ENCODE data around the gene RAD52. TPM values are rescaled to one million over a fixed set of nuclear protein-coding genes. Genes with fewer than 3 reads are reported as not detected.

Gene RAD52
- total RNA-seq, 1 experiment from 2014 or later: 22.2 TPM

DNA sequence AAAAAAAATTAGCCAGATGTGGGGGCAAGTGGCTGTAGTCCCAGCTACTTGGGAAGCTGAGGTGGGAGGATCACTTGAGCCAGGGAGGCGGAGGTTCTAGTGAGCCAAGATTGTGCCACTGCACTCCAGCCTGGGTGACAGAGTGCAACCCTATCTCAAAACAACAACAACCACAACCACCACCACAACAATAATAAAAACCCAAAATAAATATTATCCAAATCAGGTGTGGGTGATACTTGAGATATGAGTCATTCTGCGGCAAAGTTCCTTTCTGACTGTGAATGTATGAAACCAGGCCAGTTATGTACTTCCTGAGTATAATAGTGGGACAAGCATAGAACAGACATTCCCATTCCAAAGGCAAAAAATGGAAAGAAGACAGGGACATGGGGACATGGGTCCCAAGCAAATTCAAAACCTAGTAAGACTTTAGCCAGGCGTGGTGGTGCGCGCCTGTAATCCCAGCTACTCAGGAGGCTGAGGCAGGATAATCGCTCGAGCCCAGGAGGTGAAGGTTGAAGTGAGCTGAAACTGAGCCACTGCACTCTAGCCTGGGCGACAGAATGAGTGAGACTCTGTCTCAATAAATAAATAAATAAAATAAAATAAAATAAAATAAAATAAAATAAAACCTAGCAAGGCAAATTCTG, 31.8 kb upstream of the RAD52 start:
- Mint-ChIP-seq H3K9me3 (ENCODE audit: low read depth, unreplicated experiment) (no peaks in the 10 kb centered on the region), H3K27ac (ENCODE audit: unreplicated experiment) (no peak overlapping the region), H3K4me1 (ENCODE audit: low read depth, unreplicated experiment) (no peaks in the 10 kb centered on the region), H3K36me3 (ENCODE audit: insufficient read depth, unreplicated experiment) (peaks cover 5% of the 10 kb centered on the region), H3K4me3 (ENCODE audit: low read depth, unreplicated experiment) (no peak overlapping the region), H3K27me3 (ENCODE audit: unreplicated experiment) (no peaks in the 10 kb centered on the region)
- DNase-seq: no peak
- CTCF ChIA-PET: no interaction called here
- intact Hi-C loops (cut with micrococcal nuclease; ENCODE audit: unreplicated experiment): no loop called here
- TF ChIP-seq, protein P1, sequence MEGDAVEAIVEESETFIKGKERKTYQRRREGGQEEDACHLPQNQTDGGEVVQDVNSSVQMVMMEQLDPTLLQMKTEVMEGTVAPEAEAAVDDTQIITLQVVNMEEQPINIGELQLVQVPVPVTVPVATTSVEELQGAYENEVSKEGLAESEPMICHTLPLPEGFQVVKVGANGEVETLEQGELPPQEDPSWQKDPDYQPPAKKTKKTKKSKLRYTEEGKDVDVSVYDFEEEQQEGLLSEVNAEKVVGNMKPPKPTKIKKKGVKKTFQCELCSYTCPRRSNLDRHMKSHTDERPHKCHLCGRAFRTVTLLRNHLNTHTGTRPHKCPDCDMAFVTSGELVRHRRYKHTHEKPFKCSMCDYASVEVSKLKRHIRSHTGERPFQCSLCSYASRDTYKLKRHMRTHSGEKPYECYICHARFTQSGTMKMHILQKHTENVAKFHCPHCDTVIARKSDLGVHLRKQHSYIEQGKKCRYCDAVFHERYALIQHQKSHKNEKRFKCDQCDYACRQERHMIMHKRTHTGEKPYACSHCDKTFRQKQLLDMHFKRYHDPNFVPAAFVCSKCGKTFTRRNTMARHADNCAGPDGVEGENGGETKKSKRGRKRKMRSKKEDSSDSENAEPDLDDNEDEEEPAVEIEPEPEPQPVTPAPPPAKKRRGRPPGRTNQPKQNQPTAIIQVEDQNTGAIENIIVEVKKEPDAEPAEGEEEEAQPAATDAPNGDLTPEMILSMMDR (IDR thresholded peaks at IDR 0.05; ENCODE audit: unreplicated experiment): no peak
- BruUV-seq (replicated peaks): no TSS peak

DNA sequence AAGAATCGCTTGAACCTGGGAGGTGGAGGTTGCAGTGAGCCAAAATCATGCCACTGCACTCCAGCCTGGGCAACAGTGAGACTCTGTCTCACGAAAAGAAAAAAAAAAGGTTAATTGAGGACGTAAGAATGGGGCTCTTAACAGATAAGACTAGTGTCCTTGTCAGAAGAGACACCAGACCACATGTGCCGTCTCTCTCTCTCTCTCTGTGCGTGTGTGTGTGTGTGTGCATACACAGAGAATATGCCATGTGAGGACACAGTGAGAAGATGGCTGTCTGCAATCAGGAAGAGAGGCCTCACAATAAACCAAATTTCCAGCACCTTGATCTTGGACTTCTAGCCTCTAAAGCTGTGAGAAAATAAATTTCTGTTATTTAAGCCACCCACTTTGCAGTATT, 29.9 kb upstream of the RAD52 start:
- CTCF ChIA-PET: no interaction called here
- H3K36me3 Mint-ChIP-seq (ENCODE audit: insufficient read depth, unreplicated experiment): peaks cover 4% of the 10 kb centered on the region

DNA sequence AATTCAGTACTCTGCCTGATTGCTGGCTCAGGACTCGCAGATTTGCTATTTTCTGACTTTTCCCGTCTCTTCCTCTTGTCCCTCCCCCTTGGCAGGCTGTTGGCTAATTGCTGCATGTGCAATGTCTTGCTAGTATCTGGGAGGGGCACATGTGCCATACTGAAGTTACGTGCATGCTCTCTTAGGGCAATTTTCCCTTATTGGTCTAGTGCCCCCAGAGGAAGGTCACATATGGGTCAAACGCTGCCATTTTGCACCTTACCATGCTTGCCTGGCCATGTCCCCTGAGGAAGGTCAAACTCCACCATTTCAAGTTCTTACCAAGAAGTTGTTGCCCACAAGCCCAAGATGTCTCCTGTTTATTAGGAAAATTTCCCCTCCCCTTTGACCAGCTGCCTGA, 27.7 kb upstream of the RAD52 start:
- Mint-ChIP-seq H3K4me3 (ENCODE audit: low read depth, unreplicated experiment) (no peak overlapping the region), H3K27me3 (ENCODE audit: unreplicated experiment) (no peaks in the 10 kb centered on the region), H3K36me3 (ENCODE audit: insufficient read depth, unreplicated experiment) (no peaks in the 10 kb centered on the region), H3K27ac (ENCODE audit: unreplicated experiment) (no peak overlapping the region), H3K9me3 (ENCODE audit: low read depth, unreplicated experiment) (no peaks in the 10 kb centered on the region), H3K4me1 (ENCODE audit: low read depth, unreplicated experiment) (no peaks in the 10 kb centered on the region)
- no TSS peak for BruUV-seq (replicated peaks)
- CTCF ChIA-PET: interaction anchor here (0.6 kb wide), 1 partner anchor 309 kb away, joined by 7 read pairs; no protein-coding TSS in a partner anchor
- no peak for DNase-seq
- intact Hi-C loops (cut with micrococcal nuclease; ENCODE audit: unreplicated experiment): no loop called here
- TF ChIP-seq, protein P1 (IDR thresholded peaks at IDR 0.05; ENCODE audit: unreplicated experiment): no peak

More for the DNA sequence above, 29.9 kb upstream of the RAD52 start:
- Mint-ChIP-seq H3K4me3 (ENCODE audit: low read depth, unreplicated experiment) (no peak overlapping the region), H3K27ac (ENCODE audit: unreplicated experiment) (no peak overlapping the region), H3K27me3 (ENCODE audit: unreplicated experiment) (no peaks in the 10 kb centered on the region), H3K9me3 (ENCODE audit: low read depth, unreplicated experiment) (no peaks in the 10 kb centered on the region), H3K4me1 (ENCODE audit: low read depth, unreplicated experiment) (no peaks in the 10 kb centered on the region)
- TF ChIP-seq, protein P1 (IDR thresholded peaks at IDR 0.05; ENCODE audit: unreplicated experiment): no peak
- intact Hi-C loops (cut with micrococcal nuclease; ENCODE audit: unreplicated experiment): no loop called here
- no peak for DNase-seq
- no TSS peak for BruUV-seq (replicated peaks)

DNA sequence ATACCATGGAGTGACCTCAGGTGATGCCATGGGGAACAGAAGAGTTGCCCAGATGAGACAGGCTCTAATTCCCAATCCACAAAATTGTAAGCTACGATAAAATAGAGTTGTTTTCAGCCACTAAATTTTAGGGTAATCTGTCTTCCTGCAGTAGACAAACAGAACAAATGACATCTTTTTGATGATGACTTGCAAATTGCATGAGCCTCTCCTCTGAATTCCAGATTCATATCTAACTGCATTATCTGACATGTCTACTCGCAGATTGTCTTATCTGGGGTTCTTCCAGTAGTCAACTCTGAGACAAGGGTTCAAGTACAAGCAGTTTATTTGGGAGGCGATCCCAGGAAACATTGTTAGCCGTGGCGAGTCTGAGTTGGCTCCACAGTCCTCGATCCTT, 27.1 kb upstream of the RAD52 start:
- BruUV-seq (replicated peaks): no TSS peak
- H3K36me3 Mint-ChIP-seq (ENCODE audit: insufficient read depth, unreplicated experiment): no peaks in the 10 kb centered on the region
- H3K4me3 Mint-ChIP-seq (ENCODE audit: low read depth, unreplicated experiment): no peak overlapping the region
- DNase-seq: no peak
- H3K9me3 Mint-ChIP-seq (ENCODE audit: low read depth, unreplicated experiment): no peaks in the 10 kb centered on the region
- no peaks in the 10 kb centered on the region for H3K27me3 Mint-ChIP-seq (ENCODE audit: unreplicated experiment)
- TF ChIP-seq, protein P1 (IDR thresholded peaks at IDR 0.05; ENCODE audit: unreplicated experiment): no peak
- H3K27ac Mint-ChIP-seq (ENCODE audit: unreplicated experiment): no peak overlapping the region
- CTCF ChIA-PET: no interaction called here
- H3K4me1 Mint-ChIP-seq (ENCODE audit: low read depth, unreplicated experiment): no peaks in the 10 kb centered on the region
- intact Hi-C loops (cut with micrococcal nuclease; ENCODE audit: unreplicated experiment): no loop called here

All from Calu3 (cell line).